Upper lobe of right lung (tissue), 1 donor: ENCODE data around the gene SP7. TPM values are rescaled to one million over a fixed set of nuclear protein-coding genes. Genes with fewer than 3 reads are reported as not detected.

Source experiments
- ATAC-seq: fragments of 200-7000 bp; cut with Tn5 transposase; one replicate; pipeline ENCODE4 v1.9.1; 2020; ENCODE audit warnings: mild to moderate bottlenecking, moderate library complexity
- DNase-seq: peaks from one replicate; pipeline ENCODE4 v3.0.0-alpha.2; 2020
- H3K27ac ChIP-seq: fragments of 200-600 bp; one replicate; pipeline ENCODE4 v1.8.0; 2022
- H3K27me3 ChIP-seq: fragments of 200-600 bp; one replicate; pipeline ENCODE4 v1.8.0; 2022; ENCODE audit warnings: mild to moderate bottlenecking
- H3K36me3 ChIP-seq: fragments of 200-600 bp; one replicate; pipeline ENCODE4 v1.8.0; 2022
- H3K4me1 ChIP-seq: fragments of 200-600 bp; one replicate; pipeline ENCODE4 v1.8.0; 2022
- H3K4me3 ChIP-seq: fragments of 200-600 bp; one replicate; pipeline ENCODE4 v1.8.0; 2022; ENCODE audit warnings: mild to moderate bottlenecking
- H3K9me3 ChIP-seq: fragments of 200-600 bp; one replicate; pipeline ENCODE4 v1.8.0; 2022
- intact Hi-C: fragments of 100-400 bp; cut with DNase I; formaldehyde crosslinking; loops from one replicate; pipeline ENCODE4 v1.11.0; 2022
- total RNA-seq: library from RNA; stranded (reverse); fragmentation: NEBNext Ultra II Directional; extraction: Animal tissue kit (Norgen Biotek cat#: 25700); gene quantifications from one replicate; pipeline ENCODE4 v1.2.1, GENCODE V29; 2021
- TF ChIP-seq, protein P1 (sequence below): fragments of 200-600 bp; IDR thresholded peaks from one replicate; pipeline ENCODE4 v1.8.0; 2022; ENCODE audit warnings: antibody characterized with exemption
- donor health status: DM: no; HTN: yes; CAD: no; lungs with severe emphysema.

The SP7 gene
- total RNA-seq, 1 donor from 2014 or later = not detected

GRCh38 chr12:53324113-53324778, 11.9 kb downstream of the SP7 start:
- peak; percentile 72 for DNase-seq
- TF ChIP-seq, protein P1, sequence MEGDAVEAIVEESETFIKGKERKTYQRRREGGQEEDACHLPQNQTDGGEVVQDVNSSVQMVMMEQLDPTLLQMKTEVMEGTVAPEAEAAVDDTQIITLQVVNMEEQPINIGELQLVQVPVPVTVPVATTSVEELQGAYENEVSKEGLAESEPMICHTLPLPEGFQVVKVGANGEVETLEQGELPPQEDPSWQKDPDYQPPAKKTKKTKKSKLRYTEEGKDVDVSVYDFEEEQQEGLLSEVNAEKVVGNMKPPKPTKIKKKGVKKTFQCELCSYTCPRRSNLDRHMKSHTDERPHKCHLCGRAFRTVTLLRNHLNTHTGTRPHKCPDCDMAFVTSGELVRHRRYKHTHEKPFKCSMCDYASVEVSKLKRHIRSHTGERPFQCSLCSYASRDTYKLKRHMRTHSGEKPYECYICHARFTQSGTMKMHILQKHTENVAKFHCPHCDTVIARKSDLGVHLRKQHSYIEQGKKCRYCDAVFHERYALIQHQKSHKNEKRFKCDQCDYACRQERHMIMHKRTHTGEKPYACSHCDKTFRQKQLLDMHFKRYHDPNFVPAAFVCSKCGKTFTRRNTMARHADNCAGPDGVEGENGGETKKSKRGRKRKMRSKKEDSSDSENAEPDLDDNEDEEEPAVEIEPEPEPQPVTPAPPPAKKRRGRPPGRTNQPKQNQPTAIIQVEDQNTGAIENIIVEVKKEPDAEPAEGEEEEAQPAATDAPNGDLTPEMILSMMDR = no peak
- H3K4me1 ChIP-seq = peaks cover 40% of the 10 kb centered on the region
- H3K36me3 ChIP-seq = peaks cover 3% of the 10 kb centered on the region
- ATAC-seq = peak; percentile 5
- H3K27me3 ChIP-seq = no peaks in the 10 kb centered on the region
- intact Hi-C loops = no loop called here
- peak overlapping the region; percentile 75 for H3K4me3 ChIP-seq
- H3K9me3 ChIP-seq = no peaks in the 10 kb centered on the region
- peak overlapping the region; percentile 89 for H3K27ac ChIP-seq

GRCh38 chr12:53320352-53321195, 15.6 kb downstream of the SP7 start:
- peak overlapping the region; percentile 86 for H3K4me3 ChIP-seq
- no peaks in the 10 kb centered on the region for H3K9me3 ChIP-seq
- peaks cover 34% of the 10 kb centered on the region for H3K4me1 ChIP-seq
- TF ChIP-seq, protein P1 = no peak
- DNase-seq (no peak), ATAC-seq (no peak)
- intact Hi-C loops = no loop called here
- H3K36me3 ChIP-seq = peaks cover 27% of the 10 kb centered on the region
- no peaks in the 10 kb centered on the region for H3K27me3 ChIP-seq
- H3K27ac ChIP-seq = peak overlapping the region; percentile 91

DNA sequence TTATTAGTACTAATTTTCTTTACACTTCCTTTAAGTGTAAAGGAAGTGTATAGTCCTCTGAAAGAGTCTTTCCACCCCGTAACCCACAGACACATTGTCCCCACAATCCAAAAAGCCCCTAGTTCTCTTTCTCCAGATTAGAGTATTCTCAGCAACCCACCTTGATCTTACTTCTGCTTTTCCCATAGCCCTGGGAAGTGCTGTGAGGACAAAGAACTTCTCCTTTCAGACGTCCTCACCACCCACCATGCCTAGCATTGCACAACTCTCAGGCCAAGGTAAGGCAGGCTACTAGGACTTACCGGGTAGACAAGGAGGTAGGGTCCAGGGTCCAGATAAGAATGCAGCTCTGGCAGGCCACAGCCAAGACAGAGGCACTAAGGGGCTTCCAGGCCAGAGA, 22.2 kb downstream of the SP7 start:
- Histone ChIP-seq H3K27ac (no peak overlapping the region), H3K9me3 (no peaks in the 10 kb centered on the region), H3K4me3 (no peak overlapping the region), H3K36me3 (peaks cover 52% of the 10 kb centered on the region), H3K4me1 (no peaks in the 10 kb centered on the region), H3K27me3 (no peaks in the 10 kb centered on the region)
- ATAC-seq (peak; percentile 47), DNase-seq (no peak)
- intact Hi-C loops = no loop called here
- TF ChIP-seq, protein P1 = no peak

GRCh38 chr12:53308276-53308675, 27.9 kb downstream of the SP7 start:
- Histone ChIP-seq H3K36me3 (peaks cover 52% of the 10 kb centered on the region), H3K27ac (no peak overlapping the region), H3K4me1 (no peaks in the 10 kb centered on the region), H3K4me3 (no peak overlapping the region), H3K27me3 (no peaks in the 10 kb centered on the region), H3K9me3 (no peaks in the 10 kb centered on the region)
- TF ChIP-seq, protein P1 = no peak
- intact Hi-C loops = no loop called here
- no peak for ATAC-seq
- no peak for DNase-seq

DNA sequence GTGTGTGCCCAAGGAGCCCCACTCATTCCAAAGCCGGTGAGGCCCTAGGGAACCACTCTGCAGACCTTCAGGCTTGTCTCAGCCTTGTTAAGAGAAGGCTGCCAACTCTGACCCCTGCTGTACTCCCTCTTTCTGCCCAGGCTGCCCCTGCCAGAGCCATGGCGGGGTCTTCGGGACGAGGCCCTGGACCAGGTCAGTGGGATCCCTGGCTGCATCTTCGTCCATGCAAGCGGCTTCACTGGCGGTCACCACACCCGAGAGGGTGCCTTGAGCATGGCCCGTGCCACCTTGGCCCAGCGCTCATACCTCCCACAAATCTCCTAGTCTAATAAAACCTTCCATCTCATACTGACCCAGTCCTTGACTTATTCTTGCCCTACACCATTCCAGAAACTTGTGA, 29.3 kb downstream of the SP7 start:
- DNase-seq (no peak), ATAC-seq (no peak)
- intact Hi-C loops = no loop called here
- TF ChIP-seq, protein P1 = no peak
- Histone ChIP-seq H3K9me3 (no peaks in the 10 kb centered on the region), H3K27ac (no peak overlapping the region), H3K36me3 (peaks cover 67% of the 10 kb centered on the region), H3K27me3 (no peaks in the 10 kb centered on the region), H3K4me3 (no peak overlapping the region), H3K4me1 (peaks cover under 1% of the 10 kb centered on the region)
